ENCODE data around the gene PHF13.
"Not testable (repeated sequence)": the region's sequence is repeated elsewhere in the genome, so short reads cannot be mapped to it uniquely, and the experiment has no call there.

PHF13 gene

DNA sequence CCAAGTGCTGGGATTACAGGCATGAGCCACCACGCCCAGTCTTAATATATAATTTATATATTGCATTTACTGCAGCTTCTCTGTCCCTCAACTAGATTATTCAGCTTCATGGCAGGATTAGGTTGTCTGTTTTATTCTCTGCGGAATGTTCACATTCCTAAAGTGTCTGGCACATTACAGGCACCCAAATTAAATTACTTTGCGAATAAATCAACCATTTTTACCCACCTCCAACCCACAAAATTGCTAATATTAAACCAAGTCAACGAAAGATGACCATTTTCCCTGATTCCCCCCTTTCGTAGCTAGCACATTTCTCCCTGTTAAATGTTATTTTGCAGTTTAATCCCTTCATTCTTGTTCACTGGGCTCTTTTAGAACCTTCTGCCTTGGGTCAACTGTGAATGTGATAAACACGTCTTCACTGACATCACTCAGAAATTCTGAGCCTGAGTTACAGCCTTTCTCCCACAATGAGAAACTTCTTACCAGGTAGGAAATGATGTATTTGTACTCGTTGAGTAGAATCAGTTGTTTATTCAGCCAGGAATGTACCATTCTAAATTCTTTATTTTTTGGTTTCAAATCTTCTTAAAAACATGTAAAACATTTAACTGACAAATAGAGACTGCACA lies 47.0 kb downstream of the PHF13 start:
- TF ChIP-seq, protein P1, sequence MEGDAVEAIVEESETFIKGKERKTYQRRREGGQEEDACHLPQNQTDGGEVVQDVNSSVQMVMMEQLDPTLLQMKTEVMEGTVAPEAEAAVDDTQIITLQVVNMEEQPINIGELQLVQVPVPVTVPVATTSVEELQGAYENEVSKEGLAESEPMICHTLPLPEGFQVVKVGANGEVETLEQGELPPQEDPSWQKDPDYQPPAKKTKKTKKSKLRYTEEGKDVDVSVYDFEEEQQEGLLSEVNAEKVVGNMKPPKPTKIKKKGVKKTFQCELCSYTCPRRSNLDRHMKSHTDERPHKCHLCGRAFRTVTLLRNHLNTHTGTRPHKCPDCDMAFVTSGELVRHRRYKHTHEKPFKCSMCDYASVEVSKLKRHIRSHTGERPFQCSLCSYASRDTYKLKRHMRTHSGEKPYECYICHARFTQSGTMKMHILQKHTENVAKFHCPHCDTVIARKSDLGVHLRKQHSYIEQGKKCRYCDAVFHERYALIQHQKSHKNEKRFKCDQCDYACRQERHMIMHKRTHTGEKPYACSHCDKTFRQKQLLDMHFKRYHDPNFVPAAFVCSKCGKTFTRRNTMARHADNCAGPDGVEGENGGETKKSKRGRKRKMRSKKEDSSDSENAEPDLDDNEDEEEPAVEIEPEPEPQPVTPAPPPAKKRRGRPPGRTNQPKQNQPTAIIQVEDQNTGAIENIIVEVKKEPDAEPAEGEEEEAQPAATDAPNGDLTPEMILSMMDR (IDR thresholded peaks at IDR 0.05; ENCODE audit: extremely low read depth, insufficient read depth, missing control alignments): no peak
- no peak for DNase-seq (ENCODE audit: low spot score)
- in situ Hi-C loops (cut with MboI; ENCODE audit: low pct_unique_long_range_greater_than_20kb, low sequenced_read_pairs, unreplicated experiment): no loop called here

DNA sequence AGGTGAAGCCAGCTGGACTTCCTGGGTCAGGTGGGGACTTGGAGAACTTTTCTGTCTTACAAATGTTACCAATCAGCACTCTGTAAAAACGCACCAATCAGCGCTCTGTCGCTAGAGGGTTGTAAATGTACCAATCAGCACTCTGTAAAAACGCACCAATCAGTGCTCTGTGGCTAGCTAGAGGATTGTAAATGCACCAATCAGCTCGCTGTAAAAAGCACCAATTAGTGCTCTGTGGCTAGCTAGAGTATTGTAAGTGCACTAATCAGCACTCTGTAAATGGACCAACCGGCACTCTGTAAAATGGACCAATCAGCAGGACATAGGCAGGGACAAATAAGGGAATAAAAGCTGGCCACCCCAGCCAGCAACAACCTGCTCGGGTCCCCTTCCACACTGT lies 48.9 kb downstream of the PHF13 start:
- in situ Hi-C loops (cut with MboI; ENCODE audit: low pct_unique_long_range_greater_than_20kb, low sequenced_read_pairs, unreplicated experiment); DNase-seq (ENCODE audit: low spot score): not testable (repeated sequence)

GRCh38 chr1:6666696-6667095 lies 53.2 kb downstream of the PHF13 start:
- no peak for DNase-seq (ENCODE audit: low spot score)
- TF ChIP-seq, protein P1 (IDR thresholded peaks at IDR 0.05; ENCODE audit: extremely low read depth, insufficient read depth, missing control alignments): no peak
- in situ Hi-C loops (cut with MboI; ENCODE audit: low pct_unique_long_range_greater_than_20kb, low sequenced_read_pairs, unreplicated experiment): no loop called here

- TF ChIP-seq, protein P1 (IDR thresholded peaks at IDR 0.05; ENCODE audit: extremely low read depth, insufficient read depth, missing control alignments): no peak
- in situ Hi-C loops (cut with MboI; ENCODE audit: low pct_unique_long_range_greater_than_20kb, low sequenced_read_pairs, unreplicated experiment): no loop called here
- no peak for DNase-seq (ENCODE audit: low spot score)
Observed at GRCh38 chr1:6667139-6667538, 53.6 kb downstream of the PHF13 start.

- in situ Hi-C loops (cut with MboI; ENCODE audit: low pct_unique_long_range_greater_than_20kb, low sequenced_read_pairs, unreplicated experiment): no loop called here
- TF ChIP-seq, protein P1 (IDR thresholded peaks at IDR 0.05; ENCODE audit: extremely low read depth, insufficient read depth, missing control alignments): no peak
- DNase-seq (ENCODE audit: low spot score): no peak
Observed at GRCh38 chr1:6668503-6668902, 55.0 kb downstream of the PHF13 start.

DNA sequence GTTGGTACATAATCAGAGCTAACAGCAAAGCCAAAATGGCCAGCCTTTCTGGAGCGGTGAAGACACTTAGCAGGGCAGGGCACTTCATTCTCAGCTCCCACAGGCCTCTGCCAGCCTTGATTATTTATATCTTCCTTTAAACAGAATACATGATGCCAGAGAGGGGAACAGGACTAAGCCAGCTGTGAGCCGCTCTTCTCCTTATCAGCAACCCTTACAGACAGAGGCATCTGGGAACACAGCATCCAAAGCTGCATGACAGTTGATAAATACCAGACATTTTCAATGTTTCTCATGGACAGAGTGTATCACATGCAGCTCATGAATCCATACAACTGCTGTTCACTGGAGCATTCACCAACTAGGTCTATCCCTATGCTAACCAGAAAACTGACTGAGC lies 59.0 kb downstream of the PHF13 start:
- TF ChIP-seq, protein P1 (IDR thresholded peaks at IDR 0.05; ENCODE audit: extremely low read depth, insufficient read depth, missing control alignments): no peak
- in situ Hi-C loops (cut with MboI; ENCODE audit: low pct_unique_long_range_greater_than_20kb, low sequenced_read_pairs, unreplicated experiment): no loop called here
- no peak for DNase-seq (ENCODE audit: low spot score)
